ENCODE data around the gene MIB2. TPM values are rescaled to one million over a fixed set of nuclear protein-coding genes. Genes with fewer than 3 reads are reported as not detected.

The MIB2 gene
- 10 to 100 TPM; 11.0 to 20.6 (median 13.1) TPM for polyA plus RNA-seq (ENCODE audit: low read depth in 6 of 6)

GRCh38 chr1:1615256-1616044 lies at the start of gene MIB2:
Gene MIB2 (plus strand): TSS chr1:1615500. CDS start chr1:1623453, 7,953 bp downstream.
- Mint-ChIP-seq H3K27me3 (no peaks in the 10 kb centered on the region), H3K4me3 (peak within 1 kb of the TSS; percentile 90 to 98 (median 95)), H3K9me3 (no peaks in the 10 kb centered on the region), H3K4me1 (peaks cover 24 to 37% (median 27%) of the 10 kb centered on the region in 3 donors), H3K27ac (peak within 1 kb of the TSS; percentile 96 to 99 (median 98)), H3K36me3 (no peaks in the 10 kb centered on the region)
- DNase-seq = peak; percentile 99
- peak; percentile 80 to 83 for ATAC-seq (ENCODE audit: low read depth in 2 of 2)

- H3K27ac Mint-ChIP-seq = peak overlapping the region in 4 of 6 donors; percentile 27 to 77 (median 54)
- ATAC-seq (ENCODE audit: low read depth in 2 of 2) (no peak), DNase-seq (no peak)
- H3K4me3 Mint-ChIP-seq = no peak overlapping the region
- H3K27me3 Mint-ChIP-seq = no peaks in the 10 kb centered on the region
- peaks cover 15 to 64% (median 36%) of the 10 kb centered on the region in 3 donors for H3K4me1 Mint-ChIP-seq
- H3K9me3 Mint-ChIP-seq = no peaks in the 10 kb centered on the region
- peaks cover 4 to 8% of the 10 kb centered on the region in 2 donors for H3K36me3 Mint-ChIP-seq
Observed at GRCh38 chr1:1567152-1567875, 48.0 kb upstream of the MIB2 start.

- no peaks in the 10 kb centered on the region for H3K27me3 Mint-ChIP-seq
- H3K4me1 Mint-ChIP-seq = peaks cover 15 to 63% (median 36%) of the 10 kb centered on the region in 3 donors
- DNase-seq (no peak), ATAC-seq (ENCODE audit: low read depth in 2 of 2) (no peak)
- no peaks in the 10 kb centered on the region for H3K9me3 Mint-ChIP-seq
- H3K36me3 Mint-ChIP-seq = peaks cover 4 to 8% of the 10 kb centered on the region in 2 donors
- no peak overlapping the region for H3K27ac Mint-ChIP-seq
- H3K4me3 Mint-ChIP-seq = peak overlapping the region in 1 of 8 donors; percentile 41
Observed at GRCh38 chr1:1567891-1568291, 47.4 kb upstream of the MIB2 start.

GRCh38 chr1:1569341-1569740 lies 46.0 kb upstream of the MIB2 start:
- ATAC-seq (ENCODE audit: low read depth in 2 of 2) (no peak), DNase-seq (no peak)
- Mint-ChIP-seq H3K4me1 (peaks cover 21 to 73% (median 44%) of the 10 kb centered on the region in 3 donors), H3K4me3 (peak overlapping the region in 1 of 8 donors; percentile 73), H3K27ac (peak overlapping the region in 4 of 6 donors; percentile 7 to 57 (median 26)), H3K9me3 (no peaks in the 10 kb centered on the region), H3K27me3 (no peaks in the 10 kb centered on the region), H3K36me3 (peaks cover 6 to 8% of the 10 kb centered on the region in 2 donors)

- DNase-seq (peak; percentile 85), ATAC-seq (ENCODE audit: low read depth in 2 of 2) (peak; percentile 73 to 76)
- peaks cover 0 to 4% of the 10 kb centered on the region in 2 donors for H3K36me3 Mint-ChIP-seq
- H3K27me3 Mint-ChIP-seq = no peaks in the 10 kb centered on the region
- peak overlapping the region; percentile 81 to 99 (median 97) for H3K4me3 Mint-ChIP-seq
- H3K27ac Mint-ChIP-seq = peak overlapping the region; percentile 96 to 100 (median 99)
- no peaks in the 10 kb centered on the region for H3K9me3 Mint-ChIP-seq
- H3K4me1 Mint-ChIP-seq = peaks cover 22 to 46% (median 30%) of the 10 kb centered on the region in 3 donors
Observed at GRCh38 chr1:1573843-1574720, 41.2 kb upstream of the MIB2 start.

GRCh38 chr1:1574721-1575537 lies 40.4 kb upstream of the MIB2 start, which contains the start of gene SSU72:
Gene SSU72 (minus strand): TSS chr1:1574863. CDS start chr1:1574557, 306 bp downstream.
- Mint-ChIP-seq H3K4me1 (peaks cover 19 to 39% (median 22%) of the 10 kb centered on the region in 3 donors), H3K36me3 (peaks cover 0 to 4% of the 10 kb centered on the region in 2 donors), H3K4me3 (peak within 1 kb of the TSS; percentile 90 to 99 (median 98)), H3K27me3 (no peaks in the 10 kb centered on the region), H3K27ac (peak within 1 kb of the TSS; percentile 99 to 100 (median 100)), H3K9me3 (no peaks in the 10 kb centered on the region)
- DNase-seq (peak; percentile 91), ATAC-seq (ENCODE audit: low read depth in 2 of 2) (peak; percentile 86 to 87)

- H3K27ac Mint-ChIP-seq = no peak overlapping the region
Observed at GRCh38 chr1:1577367-1578011, 37.8 kb upstream of the MIB2 start.

GRCh38 chr1:1578371-1578940 lies 36.8 kb upstream of the MIB2 start:
- no peak overlapping the region for H3K27ac Mint-ChIP-seq
- ATAC-seq (ENCODE audit: low read depth in 2 of 2) (no peak), DNase-seq (no peak)
- H3K27me3 Mint-ChIP-seq = peaks cover 10 to 28% (median 14%) of the 10 kb centered on the region in 3 donors
- peaks cover 10 to 16% (median 11%) of the 10 kb centered on the region in 3 donors for H3K4me1 Mint-ChIP-seq
- no peaks in the 10 kb centered on the region for H3K9me3 Mint-ChIP-seq
- H3K4me3 Mint-ChIP-seq = peak overlapping the region in 1 of 8 donors; percentile 58
- H3K36me3 Mint-ChIP-seq = peaks cover 0 to 4% of the 10 kb centered on the region in 2 donors

More at GRCh38 chr1:1577367-1578011, 37.8 kb upstream of the MIB2 start:
- H3K36me3 Mint-ChIP-seq = peaks cover 0 to 4% of the 10 kb centered on the region in 2 donors
- H3K4me3 Mint-ChIP-seq = no peak overlapping the region
- H3K27me3 Mint-ChIP-seq = peaks cover 6 to 18% (median 11%) of the 10 kb centered on the region in 3 donors
- no peaks in the 10 kb centered on the region for H3K9me3 Mint-ChIP-seq
- peaks cover 12 to 23% (median 14%) of the 10 kb centered on the region in 3 donors for H3K4me1 Mint-ChIP-seq
- ATAC-seq (ENCODE audit: low read depth in 2 of 2) (no peak), DNase-seq (no peak)

GRCh38 chr1:1582585-1583346 lies 32.5 kb upstream of the MIB2 start:
- no peaks in the 10 kb centered on the region for H3K4me1 Mint-ChIP-seq
- no peaks in the 10 kb centered on the region for H3K36me3 Mint-ChIP-seq
- H3K4me3 Mint-ChIP-seq = no peak overlapping the region
- peaks cover 14 to 35% (median 19%) of the 10 kb centered on the region in 3 donors for H3K27me3 Mint-ChIP-seq
- peak in 1 of 2 donors; percentile 43 for ATAC-seq (ENCODE audit: low read depth in 2 of 2)
- H3K27ac Mint-ChIP-seq = no peak overlapping the region
- DNase-seq = no peak
- no peaks in the 10 kb centered on the region for H3K9me3 Mint-ChIP-seq

GRCh38 chr1:1583347-1584010 lies 31.8 kb upstream of the MIB2 start:
- DNase-seq = no peak
- Mint-ChIP-seq H3K4me1 (no peaks in the 10 kb centered on the region), H3K9me3 (no peaks in the 10 kb centered on the region), H3K4me3 (peak overlapping the region in 1 of 8 donors; percentile 20), H3K36me3 (no peaks in the 10 kb centered on the region), H3K27ac (peak overlapping the region in 1 of 6 donors; percentile 69), H3K27me3 (peaks cover 14 to 38% (median 19%) of the 10 kb centered on the region in 3 donors)
- ATAC-seq (ENCODE audit: low read depth in 2 of 2) = no peak
